ENCODE data around the gene NEDD9.

Gene NEDD9

GRCh38 chr6:11262242-11262641 is 29.8 kb upstream of the NEDD9 start:
- in situ Hi-C loops (cut with MboI; ENCODE audit: low sequenced_read_pairs): no loop called here

GRCh38 chr6:11260249-11261038 is 28.0 kb upstream of the NEDD9 start:
- in situ Hi-C loops (cut with MboI; ENCODE audit: low sequenced_read_pairs): no loop called here

GRCh38 chr6:11258260-11259237 is 26.1 kb upstream of the NEDD9 start:
- in situ Hi-C loops (cut with MboI; ENCODE audit: low sequenced_read_pairs): no loop called here

- in situ Hi-C loops (cut with MboI; ENCODE audit: low sequenced_read_pairs): no loop called here
Measured at GRCh38 chr6:11255610-11256009, 23.1 kb upstream of the NEDD9 start.

- in situ Hi-C loops (cut with MboI; ENCODE audit: low sequenced_read_pairs): no loop called here
Measured at GRCh38 chr6:11253594-11253993, 21.1 kb upstream of the NEDD9 start.

- in situ Hi-C loops (cut with MboI; ENCODE audit: low sequenced_read_pairs): no loop called here
Measured at GRCh38 chr6:11251553-11252360, 19.3 kb upstream of the NEDD9 start.

GRCh38 chr6:11250108-11250507 is 17.6 kb upstream of the NEDD9 start:
- in situ Hi-C loops (cut with MboI; ENCODE audit: low sequenced_read_pairs): no loop called here

GRCh38 chr6:11248974-11249761 is 16.7 kb upstream of the NEDD9 start:
- in situ Hi-C loops (cut with MboI; ENCODE audit: low sequenced_read_pairs): no loop called here

- in situ Hi-C loops (cut with MboI; ENCODE audit: low sequenced_read_pairs): no loop called here
Measured at GRCh38 chr6:11246722-11247121, 14.3 kb upstream of the NEDD9 start.

GRCh38 chr6:11245381-11246256 is 13.2 kb upstream of the NEDD9 start:
- in situ Hi-C loops (cut with MboI; ENCODE audit: low sequenced_read_pairs): no loop called here

- in situ Hi-C loops (cut with MboI; ENCODE audit: low sequenced_read_pairs): no loop called here
Measured at GRCh38 chr6:11244387-11245126, 12.1 kb upstream of the NEDD9 start.

- in situ Hi-C loops (cut with MboI; ENCODE audit: low sequenced_read_pairs): no loop called here
Measured at GRCh38 chr6:11243861-11244260, 11.4 kb upstream of the NEDD9 start.

- in situ Hi-C loops (cut with MboI; ENCODE audit: low sequenced_read_pairs): no loop called here
Measured at GRCh38 chr6:11242711-11243110, 10.2 kb upstream of the NEDD9 start.

- in situ Hi-C loops (cut with MboI; ENCODE audit: low sequenced_read_pairs): no loop called here
Measured at GRCh38 chr6:11241793-11242201, 9.3 kb upstream of the NEDD9 start.

- in situ Hi-C loops (cut with MboI; ENCODE audit: low sequenced_read_pairs): no loop called here
Measured at GRCh38 chr6:11241154-11241792, 8.8 kb upstream of the NEDD9 start.

GRCh38 chr6:11237956-11238355 is 5.5 kb upstream of the NEDD9 start:
- in situ Hi-C loops (cut with MboI; ENCODE audit: low sequenced_read_pairs): no loop called here

GRCh38 chr6:11237428-11237827 is 5.0 kb upstream of the NEDD9 start:
- in situ Hi-C loops (cut with MboI; ENCODE audit: low sequenced_read_pairs): no loop called here

GRCh38 chr6:11236915-11237314 is 4.4 kb upstream of the NEDD9 start:
- in situ Hi-C loops (cut with MboI; ENCODE audit: low sequenced_read_pairs): no loop called here
